Panc1 (cell line): ENCODE results near the gene ZNF573. TPM values are rescaled to one million over a fixed set of nuclear protein-coding genes. Genes with fewer than 3 reads are reported as not detected.

Experiments
- ATAC-seq: fragments of 200-7000 bp; cut with Tn5 transposase; 2 replicates; pipeline ENCODE4 v1.9.1; 2020; ENCODE audit warnings: mild to moderate bottlenecking, moderate library complexity
- BruUV-seq: library from RNA; stranded (reverse); fragments of 400-500 nt; replicated peaks from 2 replicates; lab custom pipeline; 2021; lab: Mats Ljungman, UMichigan
- CTCF ChIA-PET: fragments of 300-600 bp; sonication (Branson Sonifier 250); formaldehyde crosslinking; loops from one replicate; lab custom pipeline; 2022; ENCODE audit warnings: antibody characterized with exemption; lab: Charles Lee
- POLR2A ChIA-PET: fragments of 300-600 bp; sonication (Branson Sonifier 250); formaldehyde crosslinking; loops from one replicate; lab custom pipeline; 2022; ENCODE audit warnings: antibody characterized with exemption; lab: Charles Lee
- DNase-seq: peaks from one replicate; pipeline ENCODE4 v3.0.0-alpha.2; 2010; ENCODE audit warnings: low read depth, low spot score
- H3K27ac ChIP-seq: 2 replicates; pipeline ENCODE4 v1.5.1; 2011; ENCODE audit warnings: mild to moderate bottlenecking, low read length, inconsistent platforms
- H3K27me3 ChIP-seq: fragments of 200-500 bp; sonication (Bioruptor generic); 2 replicates; pipeline ENCODE4 v1.6.0; 2014; ENCODE audit warnings: low read length, inconsistent platforms; ENCODE audit not compliant: control insufficient read depth, insufficient read depth
- H3K36me3 ChIP-seq: fragments of 200-500 bp; sonication (Bioruptor generic); 2 replicates; pipeline ENCODE4 v1.5.1; 2014; ENCODE audit warnings: inconsistent platforms, mild to moderate bottlenecking, low read length, moderate library complexity; ENCODE audit not compliant: control insufficient read depth, insufficient read depth
- H3K4me1 ChIP-seq: 2 replicates; pipeline ENCODE4 v1.5.1; 2011; ENCODE audit warnings: inconsistent platforms, mild to moderate bottlenecking, low read length, moderate library complexity; ENCODE audit not compliant: control insufficient read depth, insufficient read depth
- H3K4me3 ChIP-seq, 2 experiments: 2 replicates each; pipeline ENCODE4 v1.5.1; 2011 to 2012; ENCODE audit warnings: low read depth in 2 of 2, low read length in 2 of 2, mild to moderate bottlenecking in 2 of 2, inconsistent platforms in 1 of 2, moderate library complexity in 1 of 2
- H3K9me3 ChIP-seq: fragments of 200-500 bp; sonication (Bioruptor generic); 2 replicates; pipeline ENCODE4 v1.5.1; 2014; ENCODE audit warnings: low read depth, mild to moderate bottlenecking, inconsistent platforms, low read length, moderate library complexity; ENCODE audit not compliant: control insufficient read depth, insufficient read depth
- CTCF ChIP-seq: fragments of 450-650 bp; IDR thresholded peaks from 2 replicates; pipeline ENCODE4 v1.5.1; 2017; ENCODE audit warnings: mild to moderate bottlenecking
- POLR2AphosphoS5 ChIP-seq: IDR thresholded peaks from 2 replicates; pipeline ENCODE4 v1.6.1; 2012; ENCODE audit warnings: mild to moderate bottlenecking, low read depth, low read length, moderate library complexity
- REST ChIP-seq, 2 experiments: IDR thresholded peaks; 2 replicates each; pipeline ENCODE4 v1.6.1; 2011 to 2012; ENCODE audit warnings: low read depth in 2 of 2, control low read depth in 1 of 2, low read length in 1 of 2, mild to moderate bottlenecking in 1 of 2, moderate library complexity in 1 of 2; ENCODE audit not compliant: insufficient read depth in 1 of 2
- SIN3A ChIP-seq: IDR thresholded peaks from 2 replicates; pipeline ENCODE4 v1.6.1; 2012; ENCODE audit warnings: low read depth, mild to moderate bottlenecking, low read length, moderate library complexity, borderline replicate concordance; ENCODE audit not compliant: insufficient read depth
- TCF7L2 ChIP-seq: IDR thresholded peaks from 2 replicates; pipeline ENCODE4 v1.6.1; 2011; ENCODE audit warnings: mild to moderate bottlenecking, low read depth, low read length, inconsistent platforms
- in situ Hi-C: cut with HindIII; loops from 2 replicates; pipeline ENCODE4 v1.10.0; 2016; ENCODE audit warnings: low sequenced_read_pairs, low pct_unique_long_range_greater_than_20kb
- intact Hi-C: fragments of 100-400 bp; cut with micrococcal nuclease; formaldehyde crosslinking; loops from one replicate; pipeline ENCODE4 v1.10.0; 2022; ENCODE audit not compliant: unreplicated experiment
- total RNA-seq: library from RNA; stranded (reverse); gene quantifications from one replicate; pipeline ENCODE4 v1.2.1, GENCODE V29; 2021; ENCODE audit not compliant: unreplicated experiment

The ZNF573 gene
- total RNA-seq, 1 experiment from 2014 or later = 13.3 TPM

GRCh38 chr19:37699057-37699456, 80.3 kb downstream of the ZNF573 start:
- POLR2A ChIA-PET = no interaction called here
- ATAC-seq (no peak), DNase-seq (no peak)
- intact Hi-C loops (no loop called here), in situ Hi-C loops (no loop called here)
- H3K27ac ChIP-seq = no peak overlapping the region
- peaks cover 69% of the 10 kb centered on the region for H3K9me3 ChIP-seq
- no TSS peak for BruUV-seq
- H3K36me3 ChIP-seq = peaks cover 10% of the 10 kb centered on the region
- TF ChIP-seq POLR2AphosphoS5 (no peak), CTCF (no peak), REST (IDR thresholded peaks at IDR 0.05; ENCODE audit: insufficient read depth in 1 of 2, low read depth in 2 of 2, low read length in 1 of 2) (no peak), SIN3A (no peak), TCF7L2 (no peak)
- no peaks in the 10 kb centered on the region for H3K27me3 ChIP-seq
- no peak overlapping the region for H3K4me3 ChIP-seq
- H3K4me1 ChIP-seq = no peaks in the 10 kb centered on the region
- CTCF ChIA-PET = no interaction called here

- intact Hi-C loops = no loop called here
- peaks cover 68% of the 10 kb centered on the region for H3K9me3 ChIP-seq
- ATAC-seq = no peak
- no peak overlapping the region for H3K4me3 ChIP-seq
- TF ChIP-seq SIN3A = no peak
- TF ChIP-seq REST (IDR thresholded peaks at IDR 0.05; ENCODE audit: insufficient read depth in 1 of 2, low read depth in 2 of 2, low read length in 1 of 2) = no peak
- no peak for TF ChIP-seq POLR2AphosphoS5
- TF ChIP-seq CTCF = no peak
- TF ChIP-seq TCF7L2 = no peak
- POLR2A ChIA-PET = no interaction called here
- CTCF ChIA-PET = no interaction called here
- no peaks in the 10 kb centered on the region for H3K4me1 ChIP-seq
- in situ Hi-C loops = no loop called here
- no peak for DNase-seq
- peaks cover 10% of the 10 kb centered on the region for H3K36me3 ChIP-seq
- no peaks in the 10 kb centered on the region for H3K27me3 ChIP-seq
- H3K27ac ChIP-seq = no peak overlapping the region
- BruUV-seq = no TSS peak
These were observed 81.2 kb downstream of the ZNF573 start for GRCh38 chr19:37698216-37698615.
